OCI-M1 (cell line): ENCODE results near the gene FANCC.

Experiments
- DNase-seq: peaks from one replicate; lab custom pipeline; 2025; lab: John Stamatoyannopoulos, UW

The FANCC gene

DNA sequence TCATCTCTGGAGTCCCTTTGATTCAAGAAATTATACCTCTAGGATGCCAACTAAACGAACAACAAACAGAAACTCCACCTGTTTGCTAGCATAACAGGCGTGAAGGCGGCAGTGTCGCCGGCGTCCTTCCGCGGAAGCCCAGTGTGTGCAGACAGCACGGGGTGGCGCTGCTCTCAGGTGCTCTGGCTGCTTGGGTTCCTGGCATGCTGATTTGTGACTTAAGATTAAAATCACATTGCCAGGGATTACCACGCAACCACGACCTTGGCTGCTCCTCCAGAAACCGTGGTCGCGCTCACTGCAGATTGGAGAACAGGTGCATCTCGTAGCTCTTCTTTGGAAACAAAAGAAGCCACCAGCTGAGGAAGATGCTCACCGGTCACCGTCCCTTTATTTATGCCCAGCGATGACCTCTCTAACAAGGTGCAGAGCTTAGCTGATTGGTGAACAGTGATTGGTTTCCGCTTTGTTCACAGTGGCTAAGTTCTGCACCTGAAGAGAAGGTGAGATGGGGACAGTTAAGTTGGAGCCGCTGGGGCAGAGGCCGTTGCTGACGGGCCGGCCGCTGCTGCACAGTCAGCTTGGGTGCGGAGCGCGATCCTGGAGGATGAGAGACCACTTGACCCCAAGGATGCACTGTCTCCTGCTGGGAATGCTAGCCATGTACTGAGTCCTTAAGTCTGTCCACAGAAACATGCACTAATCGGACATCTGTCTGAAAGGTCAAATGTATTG, 232.3 kb downstream of the FANCC start:
- DNase-seq: no peak

DNA sequence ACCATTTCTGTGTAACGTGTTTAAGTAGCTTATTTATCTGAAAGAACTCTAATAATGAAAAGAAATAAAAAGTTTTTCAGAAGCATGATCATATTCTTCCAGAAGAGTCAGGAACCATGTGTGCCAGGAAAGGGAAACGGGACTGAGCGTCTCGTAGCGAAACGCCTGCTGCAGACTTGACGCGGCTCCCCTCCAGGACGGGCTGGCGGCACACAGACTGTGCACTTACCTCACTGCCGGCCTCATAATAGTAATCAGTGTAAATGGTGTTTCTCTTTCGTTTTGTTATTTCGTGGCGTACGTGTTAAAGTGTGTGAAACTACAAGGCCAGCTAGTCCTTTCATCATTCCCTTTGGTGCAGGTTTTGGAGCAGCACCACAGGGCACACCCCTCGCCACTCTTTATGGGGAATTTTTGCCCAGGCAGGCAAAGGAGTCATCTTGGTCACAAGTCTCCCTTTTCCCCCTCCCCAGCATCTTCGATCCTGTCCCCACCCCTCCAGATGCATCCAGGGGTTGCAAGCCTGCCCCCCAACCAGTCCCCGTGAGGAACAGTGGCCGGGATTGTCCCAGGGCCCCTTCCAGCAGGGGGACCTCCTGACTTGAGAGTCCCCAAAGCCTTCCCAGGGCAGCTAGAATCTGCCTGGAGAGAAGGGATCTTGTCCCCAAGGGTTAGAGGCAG, 233.1 kb downstream of the FANCC start:
- DNase-seq: no peak

DNA sequence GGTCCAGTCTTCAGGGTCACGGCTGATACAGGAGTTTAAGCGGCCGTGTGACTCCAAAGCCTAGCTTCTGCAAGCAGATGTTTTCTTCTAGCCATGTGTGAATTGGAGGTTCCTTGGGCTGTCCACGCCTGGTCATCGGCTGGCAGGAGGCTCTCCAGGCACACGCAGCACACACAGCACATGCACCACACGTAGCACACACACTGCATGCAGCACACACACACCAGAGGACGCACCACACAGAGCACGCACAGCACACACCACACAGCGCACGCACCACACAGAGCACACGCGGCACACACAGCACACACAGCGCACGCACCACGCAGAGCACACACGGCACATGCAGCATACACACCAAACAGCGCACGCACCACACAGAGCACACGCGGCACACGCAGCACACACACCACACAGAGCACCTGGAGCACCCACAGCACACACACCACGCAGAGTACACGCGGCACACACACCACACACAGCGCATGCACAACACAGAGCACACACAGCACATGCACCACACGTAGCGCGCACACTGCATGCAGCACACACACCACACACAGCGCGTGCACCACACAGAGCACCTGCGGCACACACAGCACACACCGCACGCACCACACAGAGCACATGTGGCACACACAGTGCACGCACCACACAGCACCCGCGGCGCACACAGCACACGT, 234.3 kb downstream of the FANCC start:
- DNase-seq: no peak

DNA sequence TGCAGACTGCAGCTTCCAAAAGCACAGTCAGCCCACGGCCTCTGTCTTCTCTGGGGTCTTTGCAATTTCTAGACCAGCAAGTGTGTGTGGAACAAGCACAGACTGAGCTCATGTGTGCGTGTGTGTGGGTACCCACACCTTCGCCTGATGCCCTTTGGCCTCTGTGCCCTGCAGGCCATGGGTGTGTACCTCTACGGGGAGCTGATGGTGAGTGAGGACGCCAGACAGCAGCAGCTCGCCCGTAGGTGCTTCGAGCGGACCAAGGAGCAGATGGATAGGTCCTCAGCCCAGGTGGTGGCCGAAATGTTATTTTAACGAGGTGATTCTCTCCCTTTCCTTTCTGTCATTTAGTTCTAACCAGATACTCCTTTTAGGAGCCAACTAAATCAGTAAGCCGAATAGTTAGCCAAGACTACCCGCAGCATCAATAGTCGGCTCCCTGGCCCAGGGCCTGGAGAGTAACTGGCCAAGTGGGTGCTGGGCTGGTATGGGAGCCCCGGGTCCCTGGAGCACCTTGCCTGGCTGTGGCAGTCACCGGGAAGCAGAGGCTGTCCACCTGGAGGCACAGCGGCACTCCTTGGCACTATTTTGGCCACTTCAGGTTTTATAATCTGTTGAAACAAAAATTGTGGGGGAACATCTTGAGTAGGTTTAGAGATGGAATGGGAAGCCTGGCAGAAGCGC, 235.0 kb downstream of the FANCC start:
- no peak for DNase-seq

DNA sequence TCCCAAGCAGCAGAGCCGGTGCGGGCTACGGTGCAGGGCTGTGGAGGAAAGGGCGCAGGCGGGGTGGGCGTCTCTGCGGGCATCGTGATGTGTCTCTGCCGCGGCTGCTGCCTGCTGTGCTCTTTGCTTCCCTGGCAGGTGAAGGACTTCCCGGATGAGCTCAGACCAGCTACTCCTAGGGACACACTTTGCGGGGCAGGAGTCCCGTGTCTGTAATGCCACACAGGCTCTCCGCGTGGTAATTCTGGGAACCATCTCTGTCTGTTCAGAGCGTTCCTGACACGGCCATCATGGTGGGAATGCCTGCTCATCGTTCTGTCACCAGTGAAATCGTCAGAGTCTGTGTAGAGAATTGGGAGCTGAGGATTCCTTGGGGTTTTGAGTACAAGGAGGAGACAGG, 235.5 kb downstream of the FANCC start:
- no peak for DNase-seq

DNA sequence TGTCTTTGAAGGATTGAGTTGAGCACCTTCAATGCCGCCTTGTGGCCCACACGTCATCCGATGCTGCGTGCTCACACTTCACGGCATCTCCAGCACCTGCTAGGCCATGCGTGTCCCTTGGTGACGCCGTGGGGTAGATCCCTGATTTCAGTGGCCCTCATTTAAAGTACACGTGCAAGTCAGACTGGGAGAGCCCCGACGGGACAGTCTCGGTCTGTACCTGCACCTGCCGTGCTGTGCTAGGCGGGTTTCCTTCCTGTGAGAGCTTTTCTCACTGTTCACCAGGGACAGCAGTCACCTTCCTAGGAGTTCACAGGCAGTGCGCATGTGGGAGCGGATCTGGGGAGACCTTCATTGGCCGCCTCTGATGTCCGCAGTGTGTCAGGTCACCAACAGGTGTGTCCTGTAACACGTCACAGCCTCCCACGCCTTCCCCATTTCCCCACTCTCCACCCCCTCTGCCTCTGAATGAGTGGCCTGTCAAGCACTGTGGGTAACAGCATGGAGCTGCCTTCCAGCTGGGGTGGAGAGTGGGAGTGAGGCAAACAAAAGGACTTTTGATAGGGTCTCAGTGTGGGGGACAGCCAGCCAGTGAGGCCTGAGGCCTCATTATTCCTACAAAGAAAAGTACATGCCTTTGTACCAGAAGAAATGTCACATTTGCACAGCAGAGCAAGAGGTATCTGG, 236.4 kb downstream of the FANCC start:
- DNase-seq: no peak

DNA sequence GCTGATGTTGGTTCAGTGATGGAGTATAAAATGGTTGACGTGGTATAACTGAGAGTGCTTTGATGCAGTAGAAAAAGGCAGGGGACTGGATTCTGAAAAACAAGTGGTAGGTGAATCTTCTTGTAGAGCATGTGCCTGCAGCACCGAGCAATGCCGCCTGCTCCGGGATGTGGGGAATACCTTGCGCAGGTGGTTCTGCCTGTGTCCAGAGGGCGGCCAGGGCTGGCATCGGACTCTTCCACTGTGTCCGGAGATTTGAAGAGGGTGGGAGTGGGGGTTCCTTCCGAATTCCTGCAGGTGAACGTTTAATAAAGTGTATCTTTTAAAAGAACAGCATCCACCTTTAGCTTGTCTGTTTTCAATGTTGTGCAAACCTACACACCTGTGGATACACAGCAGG, 238.0 kb downstream of the FANCC start:
- no peak for DNase-seq

DNA sequence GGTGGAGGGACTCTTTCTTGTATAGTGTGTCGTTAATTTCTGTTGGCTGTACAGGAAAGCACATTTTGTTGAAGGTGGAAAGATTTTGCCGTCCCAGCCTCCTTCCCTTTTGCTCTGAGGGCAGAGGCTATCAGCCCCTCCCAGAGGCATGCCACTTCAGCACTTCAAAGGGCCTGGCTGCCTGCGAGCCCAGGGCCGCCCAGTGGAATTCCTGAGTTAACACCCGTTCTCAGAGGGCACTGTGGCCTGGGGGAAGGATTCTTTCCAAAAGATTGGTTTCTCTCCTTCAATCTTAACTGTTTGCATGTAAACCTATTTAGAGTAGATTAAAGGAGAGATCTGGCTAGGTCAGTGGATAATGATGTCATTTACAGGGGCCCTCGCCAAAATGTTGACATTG, 238.6 kb downstream of the FANCC start:
- no peak for DNase-seq

DNA sequence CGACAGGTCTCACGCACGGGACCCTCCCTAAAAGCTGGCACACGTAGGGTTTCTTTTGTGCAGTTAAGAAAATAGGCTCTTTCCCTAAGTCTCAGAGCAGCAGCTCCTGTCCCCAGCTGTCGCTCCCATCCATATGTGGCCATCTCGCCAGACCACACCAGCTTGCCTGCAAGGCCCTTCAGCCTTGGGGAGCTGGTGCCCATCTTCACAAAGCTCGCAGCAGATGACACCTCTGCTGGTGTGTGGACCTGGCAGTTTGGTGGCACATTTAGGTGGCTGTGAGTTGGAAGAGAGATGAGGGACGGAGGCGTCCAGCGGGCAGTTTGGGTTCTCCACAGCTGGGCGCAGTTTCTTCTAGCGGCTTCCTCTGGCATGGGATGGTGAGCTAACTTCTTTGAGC, 239.0 kb downstream of the FANCC start:
- no peak for DNase-seq

DNA sequence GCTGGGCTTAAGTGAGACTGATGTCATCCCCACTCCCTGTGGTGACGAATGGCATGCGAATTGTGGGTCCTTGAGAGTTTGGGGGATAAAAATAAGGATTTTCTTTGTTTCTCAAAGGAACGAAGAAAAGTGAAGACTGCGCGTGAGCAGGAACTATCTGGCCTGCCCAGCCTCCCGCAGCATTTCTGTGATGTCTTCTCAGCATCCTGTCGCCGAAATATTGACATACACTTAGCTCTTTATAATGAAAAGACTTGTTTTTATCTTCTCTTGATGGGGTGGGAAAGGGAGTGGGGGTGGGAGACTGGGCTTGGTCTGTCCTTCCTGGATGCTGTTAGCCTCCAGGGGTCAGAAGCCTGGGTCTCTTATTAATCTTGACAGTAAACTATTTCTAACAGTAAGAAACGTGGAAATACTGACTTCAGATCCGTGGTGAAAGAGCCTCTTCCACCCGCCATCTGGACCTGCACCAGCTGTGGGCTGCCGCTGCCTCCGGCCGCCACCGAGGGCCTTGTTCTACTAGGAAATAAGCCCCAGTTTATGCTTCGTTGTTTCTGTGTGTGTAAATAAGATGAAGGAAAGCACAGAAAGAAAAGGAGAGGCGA, 239.6 kb downstream of the FANCC start:
- no peak for DNase-seq

DNA sequence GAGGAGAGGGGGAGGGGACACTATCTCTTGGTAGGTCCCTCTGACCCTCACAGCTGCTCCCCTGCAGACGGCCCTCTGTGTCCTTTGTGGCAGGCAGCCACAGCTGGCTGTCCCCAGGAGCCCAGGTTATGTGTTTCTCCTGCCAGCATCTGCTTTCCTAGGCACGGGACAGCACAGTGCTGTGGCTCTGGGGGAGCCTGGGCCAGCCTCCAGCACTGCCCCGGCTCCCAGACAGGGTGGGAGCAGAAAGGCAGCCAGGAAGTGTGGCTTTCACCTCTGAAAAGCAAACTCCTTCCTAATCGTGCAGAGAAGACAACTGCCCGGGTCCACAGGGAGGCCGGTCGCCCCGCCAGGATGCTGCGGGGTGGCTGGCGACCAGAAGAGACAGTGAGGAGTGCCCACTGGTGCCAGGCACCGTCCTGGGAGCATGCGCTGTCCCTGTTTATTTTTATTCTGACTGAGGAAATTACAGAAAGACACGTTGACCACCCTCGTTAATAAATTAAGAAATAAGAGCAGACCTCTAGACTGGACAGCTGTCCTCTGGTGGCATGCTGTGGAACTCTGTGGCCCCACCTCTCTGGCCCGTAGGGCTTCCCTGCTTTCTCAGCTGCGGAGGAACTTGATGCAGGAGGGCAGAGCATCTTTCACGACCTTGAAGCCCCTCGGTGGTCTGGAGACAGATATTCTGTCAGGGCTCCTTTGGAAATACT, 240.3 kb downstream of the FANCC start:
- DNase-seq: no peak

DNA sequence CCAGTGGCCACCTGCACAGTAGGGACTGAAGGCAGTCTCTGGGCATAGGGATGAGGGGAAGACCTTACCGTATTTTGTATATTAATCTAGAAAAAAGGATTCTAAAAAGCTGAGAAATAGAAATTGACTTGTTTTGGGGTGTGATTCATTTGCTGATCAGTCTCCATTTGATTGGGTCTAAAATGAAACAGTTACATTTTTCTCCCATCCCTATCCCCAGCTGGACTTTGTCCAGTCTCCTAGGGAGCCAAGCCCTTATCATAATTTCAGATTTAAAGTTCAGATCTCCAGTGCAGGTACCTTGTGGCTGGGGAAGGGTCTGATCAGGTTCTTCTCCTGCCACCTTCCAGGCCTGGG, 240.8 kb downstream of the FANCC start:
- DNase-seq: no peak

DNA sequence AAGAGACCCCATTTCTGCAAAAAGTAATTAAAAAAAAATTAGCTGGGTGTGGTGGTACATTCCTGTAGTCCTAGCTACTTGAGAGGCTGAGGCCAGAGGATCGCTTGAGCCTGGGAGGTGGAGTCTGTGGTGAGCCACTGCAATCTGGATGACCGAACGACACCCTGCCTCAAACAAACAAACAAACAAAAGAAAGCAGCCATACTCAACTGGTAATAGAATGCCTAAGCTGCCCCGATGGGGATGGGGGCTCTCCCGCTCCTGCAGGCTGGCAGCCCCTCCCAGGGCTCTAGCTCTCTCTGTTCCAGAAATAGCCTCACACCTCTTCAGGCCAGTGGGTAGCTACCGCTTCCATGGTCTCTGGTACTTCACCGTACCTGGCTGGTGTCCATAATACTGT, 241.8 kb downstream of the FANCC start:
- DNase-seq: no peak

DNA sequence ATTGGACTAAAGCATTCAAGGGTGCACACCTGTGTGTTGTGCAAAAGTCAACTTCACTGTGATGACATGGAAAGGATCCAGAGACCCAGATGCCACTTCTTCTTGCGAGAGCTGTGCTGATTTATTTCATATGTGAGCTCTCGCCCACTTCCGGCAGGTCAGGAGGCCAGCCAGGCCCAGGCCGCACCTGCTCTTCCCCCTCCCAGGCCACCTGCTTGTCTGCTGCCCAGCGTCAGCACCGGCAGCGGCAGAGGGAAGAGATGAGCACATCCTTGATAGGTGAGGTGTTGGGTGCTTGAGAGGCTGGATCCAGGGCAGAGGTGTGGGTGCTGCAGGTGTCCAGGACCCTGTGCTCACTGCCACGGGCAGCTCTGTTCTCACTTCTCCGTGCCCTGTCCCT, 242.9 kb downstream of the FANCC start:
- no peak for DNase-seq

DNA sequence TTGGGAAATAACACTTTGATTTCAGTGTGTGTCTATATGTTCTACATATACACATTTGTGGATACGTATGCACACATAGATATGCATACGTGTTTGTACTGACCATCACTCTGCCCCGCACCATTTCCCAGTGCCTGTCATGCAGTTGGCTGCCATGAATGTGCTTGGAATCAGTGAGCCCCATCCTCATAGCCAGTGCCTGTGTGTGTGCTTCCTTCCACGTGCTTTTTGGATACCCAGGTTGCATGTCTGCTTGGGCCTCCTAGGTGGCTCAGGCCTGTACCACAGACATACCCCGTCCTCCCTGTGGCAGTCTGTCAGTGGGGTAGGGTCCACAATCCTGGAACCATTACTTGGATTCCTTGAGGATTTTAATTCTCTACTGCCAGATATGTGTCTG, 243.6 kb downstream of the FANCC start:
- DNase-seq: no peak

DNA sequence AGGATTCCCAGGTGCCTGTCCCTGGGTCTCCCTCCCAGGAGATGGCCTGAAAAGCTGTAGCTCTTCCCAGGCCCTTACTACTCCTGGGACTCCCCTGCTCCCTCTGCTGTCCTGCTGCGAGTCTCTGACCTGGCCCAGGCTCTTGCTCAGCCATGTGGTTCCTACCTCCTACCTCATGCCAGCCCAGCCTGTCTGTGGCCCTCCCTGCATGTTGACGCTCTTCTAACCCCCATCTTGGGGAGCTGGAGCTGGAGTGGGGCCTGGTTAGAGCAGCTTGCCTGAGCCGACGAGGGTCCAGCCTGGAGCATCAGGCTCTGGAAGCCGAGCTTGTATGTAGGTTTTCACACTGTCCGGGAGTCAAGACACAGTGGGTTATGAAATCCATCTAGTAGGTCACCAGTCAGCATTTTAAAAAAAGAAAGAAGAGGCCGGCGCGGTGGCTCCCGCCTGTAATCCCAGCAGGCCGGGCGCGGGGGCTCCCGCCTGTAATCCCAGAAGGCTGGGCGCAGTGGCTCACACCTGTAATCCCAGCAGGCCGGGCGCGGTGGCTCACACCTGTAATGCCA, 244.4 kb downstream of the FANCC start:
- no peak for DNase-seq

DNA sequence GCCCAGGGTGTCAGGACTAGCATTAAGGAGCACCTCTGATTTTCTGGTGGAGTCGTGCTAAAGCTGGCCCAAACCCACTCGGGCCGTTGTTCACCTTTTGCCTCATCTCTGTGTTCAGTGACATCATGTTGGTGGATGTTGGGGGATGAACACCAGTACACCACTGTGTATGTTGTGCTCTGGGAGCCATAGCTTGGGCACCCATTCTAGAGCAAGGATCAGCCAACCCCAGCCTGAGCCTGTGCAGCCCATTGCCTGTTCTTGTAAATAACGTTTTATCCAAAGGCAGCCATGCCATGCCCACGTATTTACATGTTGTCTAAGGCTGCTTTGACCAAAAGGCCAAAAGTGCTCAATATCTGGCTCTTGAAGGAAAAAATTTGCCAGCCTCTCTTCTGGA, 245.6 kb downstream of the FANCC start:
- DNase-seq: no peak

DNA sequence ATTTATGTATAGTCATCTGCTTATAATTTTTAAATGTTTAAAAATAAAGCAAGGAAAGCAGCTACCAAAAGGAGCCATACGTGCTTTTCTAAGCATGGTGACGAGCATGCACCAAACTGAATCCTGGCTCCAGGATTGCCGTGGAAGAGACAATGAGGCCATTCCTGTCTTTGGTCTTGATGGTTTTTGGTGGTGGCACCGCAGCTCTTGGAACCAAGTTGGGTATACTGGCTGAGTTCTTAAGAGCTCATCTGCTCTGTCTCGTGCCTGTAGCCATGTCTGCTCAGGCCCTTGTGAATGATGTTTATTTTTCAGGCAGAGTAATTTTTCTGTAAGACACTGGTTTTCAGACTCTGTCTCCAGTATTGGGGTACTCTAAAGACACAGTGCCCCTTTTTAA, 246.1 kb downstream of the FANCC start:
- DNase-seq: no peak

DNA sequence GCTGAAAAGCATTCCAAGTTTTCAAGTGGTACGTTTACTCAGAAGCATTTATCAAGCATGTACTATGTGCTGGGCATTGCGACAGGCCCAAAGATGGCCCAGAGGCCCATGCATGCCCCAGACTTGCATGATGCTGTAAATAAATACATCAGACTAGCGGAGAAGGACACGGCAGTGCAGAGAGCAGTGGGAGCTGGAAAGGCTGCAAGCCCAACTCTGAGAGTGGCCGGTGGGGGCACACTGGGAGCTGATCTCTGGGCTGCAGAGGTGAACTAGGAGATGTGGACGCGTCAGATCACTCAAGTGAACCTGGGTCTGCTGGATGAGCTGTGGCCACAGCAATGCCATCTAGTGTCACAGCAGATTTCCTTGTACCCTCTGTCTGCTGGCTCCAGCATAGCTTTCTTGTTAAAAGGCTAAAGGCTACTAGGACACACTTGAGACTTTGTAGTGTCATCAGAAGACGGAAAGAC, 246.9 kb downstream of the FANCC start:
- no peak for DNase-seq

DNA sequence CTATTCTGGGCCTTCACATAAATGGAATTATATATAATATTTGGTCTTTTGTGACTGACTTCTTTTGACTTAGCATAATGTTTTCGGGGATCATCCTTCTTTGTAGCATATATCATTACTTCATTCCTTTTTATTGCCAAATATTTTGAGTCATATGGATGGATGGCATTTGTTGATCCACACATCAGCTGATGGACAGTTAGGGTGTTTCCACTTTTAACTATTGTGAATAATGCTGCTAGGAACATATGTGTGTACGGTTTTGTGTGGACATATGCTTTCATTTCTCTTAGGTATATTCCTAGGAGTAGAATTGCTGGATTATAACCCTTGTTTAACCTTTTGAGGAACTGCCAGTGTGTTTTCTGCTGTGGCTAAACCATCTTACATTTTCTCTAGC, 249.6 kb downstream of the FANCC start:
- no peak for DNase-seq

DNA sequence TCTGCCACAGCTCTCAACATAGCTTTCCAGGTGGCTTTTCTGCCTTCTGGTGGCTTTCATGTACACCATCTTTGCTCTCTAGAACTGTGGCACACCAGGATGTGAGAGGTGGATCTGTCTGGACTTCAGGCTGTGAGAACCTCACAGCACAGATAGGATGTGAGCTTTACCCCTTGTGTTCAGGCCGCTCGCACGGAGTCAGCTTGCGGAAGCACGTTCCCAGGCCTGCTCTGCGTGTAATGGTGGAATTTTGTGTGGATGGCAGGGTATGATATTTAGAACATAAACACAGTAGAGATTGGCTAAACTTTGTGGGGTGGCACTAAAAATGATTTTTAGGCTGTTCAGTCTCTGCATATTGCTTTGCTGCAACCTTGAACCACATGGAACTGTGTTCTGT, 250.5 kb downstream of the FANCC start:
- DNase-seq: no peak
